H54 (cell line): Measurements from ENCODE around the gene ZNF552.
A peak's percentile ranks its signal among the peaks of the same experiment; 100 is the strongest.
"Not testable (repeated sequence)": the region's sequence is repeated elsewhere in the genome, so short reads cannot be mapped to it uniquely, and the experiment has no call there.

Experiments
- DNase-seq: peaks from one replicate; pipeline ENCODE4 v3.0.0; 2011; ENCODE audit warnings: low spot score, mixed read lengths; ENCODE audit not compliant: insufficient read length
- FAIRE-seq: peaks from 3 replicates; lab custom pipeline; 2011; peaks lifted over from hg19 to GRCh38; lab: Jason Lieb, UNC
- POLR2A ChIP-seq: IDR thresholded peaks from 2 replicates; pipeline ENCODE4 v1.6.1; 2011; ENCODE audit warnings: low read depth, mild to moderate bottlenecking, low read length

The ZNF552 gene

DNA sequence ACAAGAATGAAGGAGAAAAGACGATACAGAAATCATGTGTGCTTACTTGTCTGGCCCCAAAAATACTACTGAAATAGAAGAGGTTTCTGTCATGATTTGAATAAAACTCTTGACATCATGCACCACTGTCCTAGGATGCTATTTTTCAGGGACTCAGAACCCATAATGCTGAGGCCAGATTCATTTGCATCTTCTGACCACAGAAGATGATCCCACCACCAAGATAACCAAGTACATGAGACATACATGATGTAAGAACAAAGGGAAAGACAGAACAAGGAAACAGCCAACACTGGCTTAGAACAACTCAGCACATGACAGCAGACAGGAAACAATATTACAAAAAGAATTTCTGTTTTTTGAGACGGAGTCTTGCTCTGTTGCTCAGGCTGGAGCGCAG lies 2.5 kb downstream of the ZNF552 start:
- TF ChIP-seq POLR2A: no peak
- FAIRE-seq (no peak), DNase-seq (no peak)

DNA sequence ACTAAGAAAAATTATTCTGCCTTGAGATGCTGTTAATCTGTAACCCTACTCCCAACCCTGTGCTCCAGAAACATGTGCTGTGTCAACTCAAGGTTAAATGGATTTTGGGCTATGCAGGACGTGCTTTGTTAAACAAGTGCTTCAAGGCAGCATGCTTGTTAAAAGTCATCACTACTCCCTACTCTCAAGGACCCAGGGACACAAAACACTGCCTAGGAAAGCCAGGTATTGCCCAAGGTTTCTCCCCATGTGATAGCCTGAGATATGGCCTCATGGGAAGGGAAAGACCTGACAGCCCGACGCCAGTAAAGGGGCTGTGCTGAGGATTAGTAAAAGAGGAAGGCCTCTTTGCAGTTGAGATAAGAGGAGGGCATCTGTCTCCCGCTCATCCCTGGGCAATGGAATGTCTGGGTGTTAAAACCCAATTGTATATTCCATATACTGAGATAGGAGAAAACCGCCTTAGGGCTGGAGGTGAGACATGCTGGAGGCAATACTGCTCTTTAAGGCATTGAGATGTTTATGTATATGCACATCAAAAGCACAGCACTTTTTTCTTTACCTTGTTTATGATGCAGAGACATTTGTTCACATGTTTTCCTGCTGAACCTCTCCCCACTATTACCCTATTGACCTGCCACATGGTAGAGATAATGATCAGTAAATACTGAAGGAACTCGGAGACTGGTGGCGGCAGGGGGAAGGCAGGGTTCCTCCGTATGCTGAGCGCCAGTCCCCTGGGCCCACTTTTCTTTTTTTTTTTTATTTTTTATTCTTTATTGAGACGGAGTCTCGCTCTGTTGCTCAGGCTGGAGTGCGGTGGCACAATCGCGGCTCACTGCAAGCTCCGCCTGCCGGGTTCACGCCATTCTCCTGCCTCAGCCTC lies 4.1 kb downstream of the ZNF552 start:
- not testable (repeated sequence) for FAIRE-seq, DNase-seq

DNA sequence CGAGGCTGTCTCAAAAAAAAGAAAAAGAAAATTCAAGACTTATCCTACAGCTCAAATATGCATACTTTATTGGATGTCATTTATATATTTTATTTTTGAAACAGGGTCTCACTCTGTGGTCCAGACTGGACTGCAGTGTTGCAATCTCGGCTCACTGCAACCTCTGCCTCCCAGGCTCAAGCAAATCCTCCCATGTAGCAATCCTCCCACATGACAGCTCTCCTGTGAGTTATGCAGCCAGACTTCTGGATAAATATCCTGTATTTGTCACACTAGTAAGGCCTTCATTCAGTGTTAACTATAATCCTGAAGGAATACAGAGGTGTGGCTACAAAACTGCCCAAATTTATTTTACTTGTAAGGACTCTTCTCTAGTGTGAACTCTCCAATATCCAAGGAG lies 7.2 kb downstream of the ZNF552 start:
- FAIRE-seq: no peak

DNA sequence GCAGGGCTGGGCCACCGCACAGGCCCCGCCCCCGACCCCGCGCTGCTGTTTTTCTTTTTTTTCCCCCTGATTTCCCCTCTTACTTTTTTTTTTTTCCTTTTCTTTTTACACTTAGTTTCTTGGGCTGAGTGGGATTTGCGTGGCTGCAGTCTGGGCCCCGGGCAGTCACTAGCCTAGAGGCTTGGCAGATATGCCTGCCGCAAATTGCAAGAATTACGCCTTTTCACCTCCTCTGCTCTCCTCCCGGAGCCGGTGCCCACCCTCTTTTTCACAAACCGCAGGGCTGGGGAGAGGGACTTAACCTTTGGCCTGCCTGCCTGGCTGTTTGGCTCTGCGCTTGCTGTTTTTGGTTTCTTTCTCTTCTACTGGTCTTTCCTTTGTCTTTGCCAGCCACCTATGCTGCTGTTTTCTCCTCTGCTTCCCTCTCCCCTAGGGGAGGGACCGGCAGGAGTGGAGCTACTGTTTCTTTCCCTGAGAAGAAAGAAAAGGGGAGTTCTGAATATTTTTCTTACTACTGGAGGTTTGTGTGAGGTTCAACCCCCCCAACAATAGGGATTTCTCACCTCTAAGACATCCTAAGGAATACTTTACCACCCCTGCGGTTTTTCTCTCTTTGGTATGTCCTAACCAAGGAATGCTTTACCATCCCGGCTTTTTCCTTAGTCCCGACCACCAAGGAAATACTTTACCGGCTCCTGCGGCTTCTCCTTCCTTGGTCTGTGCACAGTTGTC lies 11.0 kb downstream of the ZNF552 start:
- FAIRE-seq (no peak), DNase-seq (peak; percentile 52)
- peak; percentile 39 for TF ChIP-seq POLR2A

More for the DNA sequence above, 7.2 kb downstream of the ZNF552 start:
- DNase-seq: no peak
- no peak for TF ChIP-seq POLR2A

DNA sequence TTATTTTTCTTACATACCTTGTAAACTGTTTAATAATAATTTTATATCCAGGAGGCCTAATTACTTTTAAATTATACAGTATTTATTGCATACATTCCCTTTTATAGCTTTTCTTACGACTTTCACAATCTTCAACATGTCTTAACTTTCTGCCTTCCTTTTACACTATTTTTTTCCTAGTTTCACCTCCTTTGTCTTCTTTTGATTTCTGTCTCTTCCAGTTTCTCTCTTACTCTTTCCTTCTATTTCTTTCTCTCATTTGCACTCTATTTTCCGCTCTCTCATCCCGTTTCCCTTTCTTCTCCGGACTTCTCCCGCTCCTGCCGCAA lies 11.5 kb downstream of the ZNF552 start:
- FAIRE-seq: no peak
- TF ChIP-seq POLR2A: no peak
- DNase-seq: peak; percentile 47

DNA sequence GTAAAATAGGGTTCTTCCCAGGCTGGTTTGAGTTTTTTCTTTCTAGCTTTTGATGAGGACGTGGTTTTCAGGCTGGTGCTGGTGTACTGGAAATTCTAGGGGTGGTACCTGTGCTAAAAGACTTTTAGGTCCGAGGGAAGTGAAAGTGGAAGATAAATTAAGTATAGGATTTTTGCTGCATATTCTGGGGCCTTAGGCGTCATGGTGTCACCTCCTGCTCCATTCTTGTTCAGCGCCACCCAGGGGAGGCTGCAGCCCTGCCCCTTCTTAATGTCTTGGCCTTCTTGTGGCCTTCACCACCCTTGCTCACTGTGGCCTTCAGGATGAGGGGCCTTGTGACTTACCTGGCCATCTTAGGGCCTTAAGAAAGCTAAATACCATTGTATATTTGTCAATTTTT lies 12.4 kb downstream of the ZNF552 start:
- no peak for TF ChIP-seq POLR2A
- DNase-seq (no peak), FAIRE-seq (no peak)

DNA sequence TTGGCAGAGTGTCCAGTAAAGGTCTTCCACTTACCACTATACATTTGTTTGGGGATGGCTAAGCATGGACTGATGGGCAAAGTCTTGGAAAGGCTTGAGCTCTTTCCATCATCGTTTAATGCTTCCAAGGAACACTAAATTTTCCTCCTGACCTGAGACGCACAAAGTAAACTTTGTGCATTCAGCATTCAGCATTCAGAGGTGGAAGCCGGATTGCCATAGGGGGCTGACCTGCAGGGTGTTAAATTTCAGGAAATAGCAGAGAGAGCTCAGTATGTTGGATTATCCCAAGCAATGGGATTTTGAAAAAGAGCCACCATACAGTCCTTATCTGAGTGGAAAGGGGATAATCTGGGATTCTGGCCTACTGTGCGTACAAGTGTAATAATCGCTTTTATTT lies 14.0 kb downstream of the ZNF552 start:
- DNase-seq (no peak), FAIRE-seq (no peak)
- TF ChIP-seq POLR2A: no peak

DNA sequence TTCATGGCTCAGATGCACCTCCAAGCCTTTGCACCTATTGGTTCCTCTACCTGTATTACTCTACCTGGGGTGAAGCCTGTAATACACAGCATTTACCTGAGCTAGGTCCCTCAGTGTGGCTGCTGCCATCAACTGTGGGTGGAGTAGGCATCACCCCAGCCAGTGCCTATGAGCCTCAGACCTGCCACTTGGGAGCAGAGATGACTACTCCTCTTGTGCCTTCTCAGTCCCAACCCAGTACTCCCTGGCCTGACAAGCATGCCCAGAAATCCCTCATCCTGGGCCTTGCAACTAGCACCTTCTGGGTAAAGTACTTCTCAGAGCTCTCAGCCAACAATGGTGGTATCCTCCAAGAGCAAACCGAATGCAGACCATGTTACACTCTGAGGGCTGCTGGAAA lies 18.1 kb downstream of the ZNF552 start:
- FAIRE-seq, DNase-seq: not testable (repeated sequence)

DNA sequence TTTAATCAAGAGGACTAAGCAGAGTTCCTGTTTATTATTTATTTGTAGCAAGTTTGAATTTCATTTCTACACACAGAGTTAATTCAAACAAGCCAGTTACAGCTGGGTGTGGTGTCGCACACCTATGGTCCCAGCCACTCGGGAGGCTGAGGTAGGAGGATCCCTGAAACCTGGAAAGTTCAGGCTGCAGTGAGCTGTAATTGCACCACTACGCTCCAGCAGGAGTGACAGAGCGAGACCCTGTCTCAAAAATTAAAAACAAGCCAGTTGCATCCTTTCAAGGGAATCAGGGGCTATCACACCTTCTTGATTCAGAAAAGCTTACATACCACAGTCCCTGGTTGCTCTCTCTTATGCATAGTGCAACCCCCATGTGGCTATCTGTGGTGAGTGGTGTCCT lies 25.4 kb downstream of the ZNF552 start:
- FAIRE-seq: no peak
- no peak for TF ChIP-seq POLR2A
- DNase-seq: no peak

DNA sequence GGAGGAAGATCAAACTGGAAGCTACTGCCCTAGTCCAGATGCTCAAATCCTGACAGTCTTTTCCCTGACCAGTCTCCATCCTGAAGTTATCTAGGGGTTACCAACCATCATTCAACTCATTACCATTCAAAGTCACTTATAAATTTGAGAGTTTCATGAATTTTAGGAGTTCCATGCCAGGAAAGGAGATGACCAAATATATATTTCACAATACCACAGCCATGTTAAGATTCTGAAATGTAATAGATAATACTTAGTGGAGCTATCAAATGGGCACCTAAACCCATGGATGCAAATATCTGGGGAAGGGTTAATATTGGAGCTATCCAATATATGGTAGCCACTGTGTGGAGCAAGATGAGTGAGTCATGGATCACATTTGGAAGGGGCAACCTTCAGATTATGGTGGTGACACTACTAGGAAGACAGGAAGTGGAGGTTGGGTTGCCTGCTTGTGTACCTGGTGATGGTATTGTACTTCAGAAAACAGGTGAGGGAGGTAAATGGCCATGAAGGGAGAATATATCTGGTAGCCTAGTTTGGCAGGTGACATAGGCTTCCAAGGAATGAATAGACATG lies 26.5 kb downstream of the ZNF552 start:
- DNase-seq (no peak), FAIRE-seq (no peak)
- TF ChIP-seq POLR2A: no peak

DNA sequence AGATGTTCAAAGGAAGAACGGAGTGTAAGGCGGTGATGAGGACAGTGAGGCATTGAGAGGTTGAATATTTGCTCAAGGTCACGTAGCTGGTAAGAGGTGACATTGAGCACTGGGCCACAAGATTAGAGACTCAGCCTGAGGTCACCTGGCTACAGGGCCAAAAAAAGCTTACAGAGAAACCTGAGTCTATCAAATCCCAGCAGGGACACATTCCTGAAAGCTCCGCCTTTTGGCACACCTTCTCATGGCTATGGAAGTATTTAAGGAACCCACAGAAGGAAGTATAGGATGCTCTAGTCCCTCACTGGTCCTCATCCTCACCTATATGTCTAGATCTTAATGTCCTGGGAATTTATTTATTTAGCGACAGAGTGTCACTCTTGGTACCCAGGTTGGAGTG lies 27.8 kb downstream of the ZNF552 start:
- FAIRE-seq (no peak), DNase-seq (no peak)
- TF ChIP-seq POLR2A: no peak

DNA sequence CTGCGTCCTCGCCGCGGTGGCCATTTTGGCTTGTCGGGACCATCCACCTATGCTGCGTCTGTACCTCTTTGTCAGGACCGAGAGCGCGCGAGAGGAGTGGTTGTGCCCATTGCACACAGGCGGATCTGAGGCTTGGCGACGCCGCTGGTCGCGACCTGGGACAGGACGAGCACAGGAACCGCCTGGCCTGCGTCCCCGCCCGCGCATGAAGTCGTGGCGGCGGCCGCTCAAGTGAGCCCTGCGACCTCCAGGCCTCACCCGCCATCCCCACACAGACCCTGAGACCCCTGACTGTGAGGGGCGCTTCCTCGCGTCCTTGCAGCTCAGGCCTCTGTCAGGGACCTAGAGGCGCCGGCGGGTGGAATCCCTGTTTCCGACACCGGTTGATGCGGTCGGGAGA lies 28.4 kb downstream of the ZNF552 start:
- DNase-seq (no peak), FAIRE-seq (no peak)
- TF ChIP-seq POLR2A: no peak

DNA sequence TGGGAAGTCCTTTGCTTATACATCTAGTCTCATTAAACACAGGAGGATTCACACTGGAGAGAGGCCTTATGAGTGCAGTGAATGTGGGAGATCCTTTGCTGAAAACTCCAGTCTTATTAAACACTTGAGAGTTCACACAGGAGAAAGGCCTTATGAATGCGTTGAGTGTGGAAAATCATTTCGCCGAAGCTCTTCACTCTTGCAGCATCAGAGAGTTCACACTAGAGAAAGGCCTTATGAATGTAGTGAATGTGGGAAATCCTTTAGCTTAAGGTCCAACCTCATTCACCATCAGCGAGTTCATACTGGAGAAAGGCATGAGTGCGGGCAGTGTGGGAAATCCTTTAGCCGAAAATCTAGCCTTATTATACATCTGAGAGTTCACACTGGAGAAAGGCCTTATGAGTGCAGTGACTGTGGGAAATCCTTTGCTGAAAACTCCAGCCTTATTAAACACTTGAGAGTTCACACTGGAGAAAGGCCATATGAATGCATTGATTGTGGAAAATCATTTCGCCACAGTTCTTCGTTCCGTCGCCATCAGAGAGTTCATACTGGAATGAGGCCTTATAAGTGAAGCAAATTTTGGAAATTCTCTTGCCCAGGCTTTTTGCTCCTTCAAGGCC lies 35.4 kb downstream of the ZNF552 start:
- no peak for FAIRE-seq
- no peak for DNase-seq
- no peak for TF ChIP-seq POLR2A

DNA sequence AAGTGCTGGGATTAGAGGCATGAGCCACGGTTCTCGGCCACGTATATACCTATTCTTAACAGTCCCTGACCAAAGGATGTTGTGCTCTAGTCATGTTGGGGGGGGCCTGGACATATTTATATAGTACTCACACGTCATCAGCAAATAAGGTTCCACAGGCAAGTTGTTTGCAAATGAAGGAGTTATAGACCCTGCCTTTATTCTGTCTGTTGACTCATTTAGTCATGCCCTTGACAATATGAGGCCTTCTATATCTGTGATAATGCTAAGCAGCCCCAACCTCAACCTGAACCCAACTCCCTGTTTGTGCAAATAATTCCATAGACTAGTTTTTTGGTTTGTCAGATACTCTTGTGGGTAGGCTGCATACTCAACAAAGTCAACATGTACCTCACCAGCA lies 36.4 kb downstream of the ZNF552 start:
- FAIRE-seq: no peak

DNA sequence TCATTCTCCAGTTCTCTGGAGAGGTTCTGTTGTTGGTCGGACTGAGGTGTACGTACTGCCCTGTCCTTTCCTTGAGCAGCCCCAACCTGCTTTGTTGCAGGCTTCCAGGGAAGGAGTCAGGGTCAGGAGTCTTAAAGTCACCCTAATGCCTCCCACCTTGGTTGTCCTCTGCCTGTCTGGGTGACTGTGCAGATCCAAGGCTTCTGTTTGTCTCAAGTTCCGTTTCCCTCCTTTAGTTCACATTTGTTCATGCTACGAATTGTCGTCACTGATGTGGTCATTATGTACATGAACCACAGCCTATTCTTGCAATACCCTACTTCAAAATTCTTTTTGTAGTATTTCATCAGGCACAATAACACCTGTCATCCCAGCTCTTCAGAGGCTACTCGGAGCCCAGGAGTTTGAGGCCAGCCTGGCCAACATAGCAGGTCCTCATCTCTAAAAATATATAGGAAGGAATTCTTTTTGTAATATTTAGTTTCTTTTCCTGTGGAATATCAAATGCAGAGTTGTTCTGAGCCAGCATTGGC lies 37.9 kb downstream of the ZNF552 start:
- DNase-seq (no peak), FAIRE-seq (no peak)
- TF ChIP-seq POLR2A: no peak

More for the DNA sequence above, 36.4 kb downstream of the ZNF552 start:
- no peak for TF ChIP-seq POLR2A
- DNase-seq: no peak
